GM19397 (cell line): ENCODE results near the gene CFAP210.

ENCODE experiments used
- ATAC-seq: cut with Tn5 transposase; IDR thresholded peaks from one replicate; pipeline ENCODE4 v1.9.1; 2021; ENCODE audit warnings: mild to moderate bottlenecking, moderate library complexity; ENCODE audit not compliant: unreplicated experiment

The CFAP210 gene

GRCh38 chr2:169676357-169676756 lies 17.8 kb downstream of the CFAP210 start:
- no peak for ATAC-seq

DNA sequence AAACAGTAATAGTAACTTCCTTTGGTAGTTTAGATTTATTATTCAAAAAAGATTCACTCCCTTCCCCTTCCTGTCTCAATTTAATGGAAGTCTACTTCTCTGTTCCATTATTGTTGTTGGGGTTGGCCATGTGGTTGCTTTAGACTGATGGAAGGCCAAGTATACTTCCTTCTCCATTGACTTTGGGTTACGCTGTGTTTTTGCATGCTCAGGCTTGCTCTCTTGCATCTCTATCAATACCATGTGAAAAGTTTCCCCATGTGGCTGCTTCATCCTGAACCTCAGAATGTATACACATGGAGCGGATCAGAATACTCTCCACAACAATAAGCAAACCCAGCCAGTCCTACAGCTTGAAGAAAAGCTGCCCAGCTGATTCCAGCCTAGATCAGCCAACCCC lies 20.3 kb downstream of the CFAP210 start:
- ATAC-seq, result no peak

DNA sequence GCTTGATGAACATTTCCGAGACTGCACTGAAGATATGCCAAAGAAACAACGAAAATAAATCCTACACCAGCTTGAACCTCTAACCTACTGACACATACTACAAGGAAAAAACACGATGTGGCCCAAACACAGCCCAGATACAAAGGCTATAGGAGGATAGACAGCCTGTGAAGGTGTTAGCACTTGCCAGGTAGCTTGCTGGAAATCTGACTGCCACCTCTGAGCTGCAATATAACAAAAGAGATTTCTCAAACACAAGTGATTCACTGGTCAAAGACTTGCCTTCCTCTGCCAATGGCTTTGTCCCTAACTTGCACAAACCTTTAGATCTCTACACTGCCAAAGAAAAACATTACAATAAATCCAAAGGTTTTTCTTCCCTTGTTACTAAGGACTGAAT lies 21.1 kb downstream of the CFAP210 start:
- no peak for ATAC-seq

- no peak for ATAC-seq
Observed at GRCh38 chr2:169672406-169672805, 21.8 kb downstream of the CFAP210 start.

- ATAC-seq, result no peak
Observed at GRCh38 chr2:169670937-169671336, 23.3 kb downstream of the CFAP210 start.

DNA sequence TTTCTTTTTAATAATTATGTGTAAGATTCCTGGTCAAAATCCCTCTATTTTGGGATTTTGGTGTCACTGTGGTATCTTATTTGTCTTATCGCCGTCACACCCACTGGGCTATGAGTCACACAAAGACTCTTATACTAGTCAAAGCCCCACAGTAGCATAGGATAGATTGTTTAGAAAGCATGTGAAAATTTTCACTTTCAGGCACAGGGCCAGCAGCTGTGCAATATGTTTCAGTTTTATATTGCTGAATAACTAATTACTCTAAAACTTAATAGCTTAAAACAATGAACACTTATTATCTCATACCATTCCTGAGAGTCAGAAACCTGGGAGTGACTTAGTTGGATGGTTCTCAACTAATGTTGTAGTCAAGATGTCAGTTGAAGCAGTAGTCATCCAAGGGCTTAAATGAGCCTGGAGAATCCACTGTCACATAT lies 24.0 kb downstream of the CFAP210 start:
- ATAC-seq, result no peak

- no peak for ATAC-seq
Observed at GRCh38 chr2:169667583-169667982, 26.6 kb downstream of the CFAP210 start.

- ATAC-seq, result no peak
Observed at GRCh38 chr2:169664978-169665930, 29.0 kb downstream of the CFAP210 start.

DNA sequence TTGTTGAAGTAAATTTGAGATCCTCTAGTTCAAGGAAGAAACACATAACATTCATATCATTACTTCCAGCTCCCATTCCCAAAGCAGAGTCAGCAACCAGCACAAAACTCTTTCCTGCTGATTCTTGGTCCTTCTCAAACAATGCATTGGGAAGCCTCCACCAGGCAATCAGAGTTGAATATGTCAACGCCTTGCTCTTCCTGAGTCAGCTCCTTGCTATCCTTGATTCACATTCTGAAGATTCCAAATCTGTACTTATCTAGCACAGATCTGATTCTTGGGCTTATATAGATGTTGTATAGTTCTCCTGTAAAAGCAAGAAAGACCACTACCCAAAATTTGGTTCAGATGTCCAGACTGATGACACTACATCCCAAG lies 29.6 kb downstream of the CFAP210 start:
- ATAC-seq, result no peak

DNA sequence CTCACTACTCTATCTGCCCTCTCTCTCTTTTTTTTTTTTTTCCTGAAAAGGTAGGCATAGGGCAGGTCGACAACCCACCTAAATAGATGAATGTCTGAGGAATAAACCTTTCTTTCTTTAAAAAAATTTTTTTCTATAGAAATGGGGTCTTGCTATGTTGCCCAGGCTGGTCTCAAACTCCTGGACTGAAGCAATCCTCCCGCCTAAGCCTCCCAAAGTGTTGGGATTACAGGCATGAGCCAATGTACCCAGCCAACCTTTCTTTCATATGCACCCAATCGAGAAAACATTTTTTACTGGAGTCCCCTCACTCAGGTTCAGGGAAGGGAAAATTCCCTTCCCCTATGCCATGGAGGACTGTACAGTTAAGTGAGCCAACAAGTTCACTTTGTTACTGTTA lies 31.0 kb downstream of the CFAP210 start:
- ATAC-seq, result no peak

DNA sequence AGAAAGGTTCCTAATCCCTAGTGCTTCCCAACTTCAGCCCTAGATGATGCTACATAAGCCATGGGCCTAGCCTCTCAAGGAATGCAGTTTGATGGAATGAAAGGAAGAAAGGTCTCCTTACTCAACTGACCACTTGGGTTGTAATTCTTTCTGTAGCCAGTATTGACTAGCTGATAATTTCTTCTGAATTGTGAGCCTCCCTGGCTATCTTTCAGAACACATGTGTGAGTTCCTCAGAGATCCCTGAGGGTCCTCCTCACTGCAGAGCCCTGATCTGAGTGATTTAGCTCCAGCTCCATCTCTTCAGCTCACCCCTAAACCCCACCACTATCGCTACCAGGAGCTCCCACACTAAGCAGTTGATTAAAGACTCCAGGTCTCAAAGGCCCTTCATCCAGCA lies 31.5 kb downstream of the CFAP210 start:
- ATAC-seq, result no peak

GRCh38 chr2:169661265-169661664 lies 32.9 kb downstream of the CFAP210 start:
- ATAC-seq, result no peak

DNA sequence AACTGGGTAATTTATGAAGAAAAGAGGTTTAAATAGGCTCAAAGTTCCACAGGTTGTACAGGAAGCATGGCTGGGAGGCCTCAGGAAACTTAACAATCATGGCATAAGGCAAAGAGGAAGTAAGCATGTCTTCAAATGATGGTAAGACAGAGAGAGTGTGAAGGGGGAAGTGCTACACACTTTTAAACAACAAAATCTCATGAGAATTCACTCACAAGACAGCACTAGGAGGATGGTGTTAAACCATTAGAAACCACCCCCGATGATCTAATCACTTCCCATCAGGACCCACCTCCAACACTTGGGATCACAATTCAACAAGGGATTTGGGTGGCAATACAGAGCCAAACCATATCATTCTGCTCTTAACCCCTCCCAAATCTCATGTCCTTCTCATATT lies 34.9 kb downstream of the CFAP210 start:
- ATAC-seq, result no peak

- no peak for ATAC-seq
Observed at GRCh38 chr2:169658877-169659276, 35.3 kb downstream of the CFAP210 start.

- no peak for ATAC-seq
Observed at GRCh38 chr2:169656164-169656563, 38.0 kb downstream of the CFAP210 start.

GRCh38 chr2:169653636-169654035 lies 40.6 kb downstream of the CFAP210 start:
- ATAC-seq, result no peak

DNA sequence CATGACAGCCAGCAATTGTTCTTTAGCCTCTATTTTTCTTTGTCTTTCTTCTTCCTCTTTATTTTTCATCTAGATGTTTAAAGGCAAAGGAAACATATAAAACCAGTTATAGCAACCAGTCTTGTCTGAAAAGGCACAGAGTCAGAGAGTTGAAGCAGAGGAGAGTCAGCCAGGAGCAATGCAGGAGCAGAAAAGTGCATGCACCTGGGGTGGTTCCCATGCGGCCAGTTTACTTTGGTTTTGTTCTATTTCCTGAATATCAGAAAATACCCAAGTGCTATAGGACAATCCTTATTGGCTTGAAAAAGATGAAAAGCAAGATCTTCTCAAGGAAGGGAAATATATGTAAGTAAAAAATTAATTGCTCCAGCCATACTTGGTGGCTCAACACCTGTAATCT lies 44.9 kb downstream of the CFAP210 start:
- no peak for ATAC-seq

DNA sequence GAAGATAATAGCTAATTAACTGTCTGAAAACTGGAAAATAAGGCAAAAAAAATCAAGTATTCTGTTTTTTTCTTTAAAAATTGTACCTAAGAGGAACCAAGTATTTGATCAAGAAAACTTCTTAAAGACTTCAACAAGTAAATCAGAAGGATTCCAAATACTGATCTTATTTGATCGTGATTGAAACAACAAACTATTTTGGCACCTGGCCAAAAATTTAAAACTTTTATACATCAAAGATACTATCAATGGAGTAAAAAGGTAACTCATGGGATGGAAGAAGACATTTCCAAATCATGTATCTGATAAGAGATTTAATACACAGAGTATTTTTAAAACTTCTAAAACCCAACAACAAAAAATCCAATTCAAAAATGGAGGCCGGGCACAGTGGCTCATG lies 46.7 kb downstream of the CFAP210 start:
- no peak for ATAC-seq

- ATAC-seq, result no peak
Observed at GRCh38 chr2:169644173-169644572, 50.0 kb downstream of the CFAP210 start.

DNA sequence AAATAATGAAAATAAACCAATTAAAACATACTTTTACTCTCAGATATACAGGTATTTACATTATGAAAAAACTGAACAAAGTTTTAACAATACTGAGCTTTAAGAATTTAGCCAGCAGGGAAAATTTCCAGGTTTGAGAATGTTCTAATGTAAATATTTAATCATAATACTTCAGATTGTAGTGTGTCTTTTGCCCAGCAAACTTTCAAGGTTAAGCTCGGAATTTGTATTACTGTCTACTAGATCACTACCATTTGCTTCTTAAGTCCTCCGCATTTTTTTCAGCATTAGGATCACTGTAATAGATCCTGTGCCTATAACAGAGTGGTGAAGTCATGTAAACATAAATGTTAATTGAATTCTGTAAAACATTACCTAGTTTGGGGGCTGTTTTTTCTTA lies 52.7 kb downstream of the CFAP210 start:
- no peak for ATAC-seq

- ATAC-seq, result no peak
Observed at GRCh38 chr2:169640104-169640503, 54.1 kb downstream of the CFAP210 start.

DNA sequence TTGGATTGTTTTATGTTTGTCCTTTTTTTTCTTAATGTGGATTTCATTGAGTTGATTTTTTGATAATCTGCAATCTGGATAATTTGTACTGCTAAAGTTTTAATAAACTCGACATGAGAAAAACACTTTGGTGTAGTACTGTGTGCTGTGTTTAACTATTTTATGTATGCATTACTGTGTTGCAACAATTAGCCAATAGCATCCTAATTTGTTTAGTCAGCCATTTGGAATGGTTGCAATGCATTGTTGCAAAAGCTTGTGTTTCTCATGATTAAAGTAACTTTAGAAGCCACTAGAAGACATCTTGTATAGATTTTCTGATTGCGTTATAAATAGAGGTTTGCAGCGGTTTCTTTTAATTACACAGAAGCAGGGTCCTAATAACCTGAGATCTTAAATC lies 56.6 kb downstream of the CFAP210 start:
- no peak for ATAC-seq
